SU-DHL-6 (cell line): Measurements from ENCODE around the gene ITPR1.

ENCODE experiments used
- H2AFZ ChIP-seq: fragments of 200-600 bp; sonication (generic); 2 replicates; pipeline ENCODE4 v1.6.1; 2014; ENCODE audit warnings: low read depth, mild to moderate bottlenecking, moderate library complexity, mixed read lengths, antibody characterized with exemption, low read length; ENCODE audit not compliant: severe bottlenecking
- H3F3A ChIP-seq: fragments of 200-600 bp; shearing (Covaris generic); 2 replicates; pipeline ENCODE4 v1.6.0; 2016; ENCODE audit warnings: antibody characterized with exemption, mild to moderate bottlenecking; ENCODE audit not compliant: insufficient read depth
- H3K27ac ChIP-seq: fragments of 200-600 bp; sonication (generic); 2 replicates; pipeline ENCODE4 v1.5.1; 2016; ENCODE audit warnings: low read depth, mild to moderate bottlenecking, low read length, moderate library complexity, mixed read lengths
- H3K27me3 ChIP-seq: fragments of 200-600 bp; sonication (generic), shearing (Covaris generic); 2 replicates; pipeline ENCODE4 v1.6.0; 2014; ENCODE audit warnings: mild to moderate bottlenecking, low read length
- H3K36me3 ChIP-seq: fragments of 200-600 bp; sonication (generic); 2 replicates; pipeline ENCODE4 v1.6.1; 2014; ENCODE audit warnings: mild to moderate bottlenecking, low read length, mixed read lengths
- H3K4me2 ChIP-seq: fragments of 300-600, 200-600 bp; shearing (Covaris generic), sonication (generic); 2 replicates; pipeline ENCODE4 v1.6.0; 2014; ENCODE audit warnings: low read length, low read depth, mild to moderate bottlenecking; ENCODE audit not compliant: poor library complexity, severe bottlenecking
- H3K4me3 ChIP-seq: fragments of 200-600 bp; sonication (generic); 2 replicates; pipeline ENCODE4 v1.5.1; 2014; ENCODE audit warnings: antibody characterized with exemption, low read length, mild to moderate bottlenecking, mixed read lengths; ENCODE audit not compliant: insufficient read depth, poor library complexity, severe bottlenecking
- H3K79me2 ChIP-seq: fragments of 200-600 bp; sonication (generic); 2 replicates; pipeline ENCODE4 v1.6.1; 2014; ENCODE audit warnings: mild to moderate bottlenecking, low read length, moderate library complexity; ENCODE audit not compliant: insufficient read depth
- H3K9ac ChIP-seq: fragments of 200-600 bp; sonication (generic); 2 replicates; pipeline ENCODE4 v1.7.0; 2014; ENCODE audit warnings: mild to moderate bottlenecking, low read length
- H3K9me2 ChIP-seq: fragments of 200-600 bp; sonication (generic); replicated peaks from 2 replicates; pipeline ENCODE4 v1.6.1; 2014; ENCODE audit warnings: low read length; ENCODE audit not compliant: insufficient read depth
- H3K9me3 ChIP-seq: fragments of 200-600 bp; sonication (generic); 2 replicates; pipeline ENCODE4 v1.6.1; 2014; ENCODE audit warnings: low read length, mixed read lengths; ENCODE audit not compliant: insufficient read depth
- H4K20me1 ChIP-seq: fragments of 200-600 bp; sonication (generic); 2 replicates; pipeline ENCODE4 v1.6.1; 2014; ENCODE audit warnings: low read depth, mild to moderate bottlenecking, antibody characterized with exemption, low read length, moderate library complexity, mixed read lengths
- CTCF ChIP-seq: fragments of 200-600 bp; sonication (generic); IDR thresholded peaks from one replicate; pipeline ENCODE4 v1.5.1; 2017; ENCODE audit warnings: antibody characterized with exemption, mild to moderate bottlenecking, low read length, moderate library complexity; ENCODE audit not compliant: insufficient read depth, poor library complexity, severe bottlenecking
- EZH2phosphoT487 ChIP-seq: fragments of 200-600 bp; sonication (generic), shearing (Covaris generic); conservative IDR thresholded peaks from 2 replicates; pipeline ENCODE4 v1.6.1; 2018; ENCODE audit warnings: mild to moderate bottlenecking, antibody characterized with exemption, low read length, moderate library complexity, mixed read lengths

ITPR1 gene

GRCh38 chr3:4478261-4478660, 14.9 kb upstream of the ITPR1 start:
- Histone ChIP-seq H3K27me3 (no peaks in the 10 kb centered on the region), H3K27ac (no peak overlapping the region), H3F3A (no peaks in the 10 kb centered on the region), H3K36me3 (no peaks in the 10 kb centered on the region), H2AFZ (no peak overlapping the region), H3K79me2 (no peaks in the 10 kb centered on the region), H3K4me3 (no peak overlapping the region), H3K9me3 (0 out of 2 replicates have a peak, but pooled peaks cover 7% of the 10 kb centered on the region), H3K9me2 (no peaks in the 10 kb centered on the region), H3K4me2 (no peak overlapping the region), H4K20me1 (no peaks in the 10 kb centered on the region), H3K9ac (no peak overlapping the region)
- TF ChIP-seq CTCF (no peak), EZH2phosphoT487 (no peak)

- H3F3A ChIP-seq, result peaks cover 13% of the 10 kb centered on the region
- peak overlapping the region; percentile 99 for H3K4me2 ChIP-seq
- 0 out of 2 replicates have a peak overlapping the region, but pooled peaks have one; percentile 69 for H3K9ac ChIP-seq
- no peaks in the 10 kb centered on the region for H3K9me3 ChIP-seq
- H3K9me2 ChIP-seq, result no peaks in the 10 kb centered on the region
- H3K79me2 ChIP-seq, result no peaks in the 10 kb centered on the region
- peak overlapping the region; percentile 72 for H3K4me3 ChIP-seq
- TF ChIP-seq CTCF (no peak), EZH2phosphoT487 (no peak)
- no peaks in the 10 kb centered on the region for H3K27me3 ChIP-seq
- H2AFZ ChIP-seq, result peak overlapping the region; percentile 98
- H3K36me3 ChIP-seq, result no peaks in the 10 kb centered on the region
- no peak overlapping the region for H3K27ac ChIP-seq
- H4K20me1 ChIP-seq, result no peaks in the 10 kb centered on the region
Observed at GRCh38 chr3:4491855-4492207, 1.3 kb upstream of the ITPR1 start.

- H3K27me3 ChIP-seq, result no peaks in the 10 kb centered on the region
- peak overlapping the region; percentile 69 for H3K9ac ChIP-seq
- H3K79me2 ChIP-seq, result no peaks in the 10 kb centered on the region
- no peak overlapping the region for H3K27ac ChIP-seq
- peaks cover 13% of the 10 kb centered on the region for H3F3A ChIP-seq
- no peaks in the 10 kb centered on the region for H3K9me2 ChIP-seq
- no peaks in the 10 kb centered on the region for H4K20me1 ChIP-seq
- TF ChIP-seq CTCF, result no peak
- TF ChIP-seq EZH2phosphoT487, result no peak
- peak overlapping the region; percentile 98 for H2AFZ ChIP-seq
- no peaks in the 10 kb centered on the region for H3K9me3 ChIP-seq
- H3K4me2 ChIP-seq, result peak overlapping the region; percentile 99
- peak overlapping the region; percentile 72 for H3K4me3 ChIP-seq
- no peaks in the 10 kb centered on the region for H3K36me3 ChIP-seq
Observed at GRCh38 chr3:4492208-4493013, 737 bp upstream of the ITPR1 start.
